G401 (cell line): ENCODE measurements around the gene RALGAPB. TPM values are rescaled to one million over a fixed set of nuclear protein-coding genes. Genes with fewer than 3 reads are reported as not detected.

ENCODE experiments used
- DNase-seq: peaks from one replicate; pipeline ENCODE4 v3.0.0-alpha.2; 2015; ENCODE audit warnings: low spot score
- in situ Hi-C: cut with HindIII; loops from 2 replicates; pipeline ENCODE4 v1.10.0; 2016; ENCODE audit warnings: low sequenced_read_pairs, mixed read lengths
- total RNA-seq: library from RNA; depleted of rRNA; stranded (reverse); fragments of >200 nt; shearing (Covaris generic); gene quantifications from 2 replicates; pipeline ENCODE4 v1.2.3, GENCODE V29; 2014; rRNA removed

The RALGAPB gene
- total RNA-seq, 1 experiment from 2014 or later, result 8.7 TPM

GRCh38 chr20:38625896-38626295, 153.3 kb downstream of the RALGAPB start:
- in situ Hi-C loops, result no loop called here
- DNase-seq, result no peak

- no peak for DNase-seq
- in situ Hi-C loops, result no loop called here
Measured at GRCh38 chr20:38626921-38627659, 154.4 kb downstream of the RALGAPB start.

Other genes starting within 250 kb of the RALGAPB start
- not detected in 2 replicates for gene KIAA1755, start 212.1 kb upstream of the RALGAPB start, total RNA-seq
- gene BPI, start 168.7 kb upstream of the RALGAPB start, total RNA-seq, result not detected in 2 replicates
- not detected in 2 replicates for gene LBP, start 126.4 kb upstream of the RALGAPB start, total RNA-seq
- 64.7 and 97.1 TPM in 2 replicates for gene SNHG17, start 37.5 kb upstream of the RALGAPB start, total RNA-seq
- gene ADIG, start 108.4 kb downstream of the RALGAPB start, total RNA-seq, result not detected in 2 replicates
- gene ARHGAP40, start 129.0 kb downstream of the RALGAPB start, total RNA-seq, result not detected in 2 replicates